Inferior parietal cortex (tissue), 1 donor: ENCODE measurements around the gene RABGAP1L.
"Not testable (repeated sequence)": the region's sequence is repeated elsewhere in the genome, so short reads cannot be mapped to it uniquely, and the experiment has no call there.

Experiments
- DNase-seq: peaks from one replicate; pipeline ENCODE4 v3.0.0-alpha.2; 2016; ENCODE audit errors: extremely low spot score

The RABGAP1L gene

DNA sequence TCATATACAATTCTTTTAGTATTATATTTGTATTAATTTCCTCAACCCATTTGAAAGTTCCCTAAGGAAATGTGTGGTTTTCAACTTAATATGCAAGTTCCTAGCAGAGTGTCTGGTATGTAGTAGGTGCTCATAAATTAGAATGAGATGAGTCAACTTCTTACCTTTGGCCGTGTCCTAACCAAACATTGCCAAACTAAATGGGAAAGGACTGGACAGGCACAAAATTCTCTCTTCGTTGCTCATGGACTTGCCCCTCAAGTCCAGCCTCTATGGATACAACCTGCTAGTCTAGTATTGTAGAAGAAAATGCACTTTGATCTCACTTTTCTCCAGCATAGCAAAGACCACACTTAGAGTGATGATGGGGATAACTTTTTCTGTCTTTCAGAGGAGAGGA lies 875.5 kb downstream of the RABGAP1L start:
- no peak for DNase-seq

DNA sequence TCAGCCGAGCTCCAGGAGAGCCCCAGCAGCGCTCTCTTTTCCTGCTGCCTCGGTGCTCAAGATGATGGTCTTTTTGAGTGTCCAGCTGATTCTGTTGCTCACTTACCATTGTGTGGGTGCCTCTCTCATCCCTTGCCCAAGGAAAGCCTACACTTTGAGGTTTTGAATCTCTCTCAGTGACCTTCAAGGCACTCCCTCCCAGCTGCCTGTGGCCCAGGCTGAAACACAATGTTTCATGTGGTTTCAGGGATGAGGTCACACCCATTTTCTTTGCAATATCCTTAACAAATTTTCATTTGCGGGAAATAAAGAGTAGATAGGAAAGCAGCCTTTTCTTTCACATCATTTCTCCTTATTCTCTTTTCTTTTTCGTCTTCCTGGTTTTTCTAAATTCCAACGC lies 876.5 kb downstream of the RABGAP1L start:
- DNase-seq, result no peak

DNA sequence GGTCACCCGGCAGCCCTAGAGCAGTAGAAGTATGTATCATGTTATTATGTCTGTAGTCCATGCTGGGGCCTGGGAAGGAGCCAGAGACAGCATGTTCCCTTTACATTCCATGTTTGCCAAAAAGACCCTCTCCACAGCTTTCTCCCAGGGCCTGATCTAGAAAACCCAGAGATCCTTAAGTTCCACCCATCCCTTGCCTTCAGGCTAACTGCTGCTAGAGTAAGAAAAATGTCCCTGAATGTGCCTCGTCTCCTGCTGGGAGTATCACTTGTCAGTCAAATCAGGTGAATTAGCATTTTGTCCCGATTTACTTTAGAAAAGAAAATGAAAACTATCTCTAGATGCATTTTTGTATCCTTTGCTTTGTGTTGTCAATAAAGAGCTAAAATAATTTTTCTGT lies 877.2 kb downstream of the RABGAP1L start:
- no peak for DNase-seq

DNA sequence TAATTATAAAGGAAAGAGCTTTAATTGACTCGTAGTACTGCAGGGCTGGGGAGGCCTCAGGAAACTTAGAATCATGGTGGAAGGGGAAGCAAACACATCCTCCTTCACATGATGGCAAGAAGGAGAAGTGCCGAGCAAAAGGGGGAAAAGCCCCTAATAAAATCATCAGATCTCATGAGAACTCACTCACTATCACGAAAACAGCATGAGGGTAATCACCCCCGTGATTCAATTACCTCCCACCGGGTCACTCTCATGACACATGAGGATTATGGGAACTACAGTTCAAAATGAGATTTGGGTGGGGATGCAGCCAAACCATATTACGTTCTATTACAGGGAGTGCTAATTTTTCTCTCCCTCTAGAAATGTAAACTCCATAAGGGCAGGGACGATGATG lies 878.1 kb downstream of the RABGAP1L start:
- no peak for DNase-seq

DNA sequence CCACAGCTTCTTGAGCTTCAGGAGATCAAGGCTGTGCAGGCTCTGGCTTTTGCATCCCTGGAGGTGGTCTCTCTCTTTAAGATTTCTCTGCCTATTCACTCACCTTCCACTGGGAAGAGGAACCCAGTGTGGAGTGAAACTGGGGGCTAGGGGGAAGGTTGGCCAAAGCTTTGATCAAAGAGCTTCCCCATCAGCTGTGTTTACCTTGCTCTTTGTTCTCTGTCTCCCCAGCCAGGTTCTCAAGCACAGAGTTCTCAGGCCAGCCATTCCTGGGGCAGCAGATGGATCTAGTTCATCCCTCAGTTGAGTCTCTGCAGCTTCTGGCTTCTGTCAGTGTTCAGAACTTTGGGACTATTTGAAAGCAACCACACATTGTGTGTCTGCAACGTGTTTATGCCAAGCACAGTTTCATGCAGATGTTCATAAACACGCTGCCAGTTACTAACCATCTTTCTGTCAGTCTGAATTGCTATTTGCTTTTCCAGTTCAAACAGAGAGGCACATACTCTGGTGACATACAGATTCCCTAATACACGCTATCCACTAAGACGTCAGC lies 881.1 kb downstream of the RABGAP1L start:
- DNase-seq, result no peak

DNA sequence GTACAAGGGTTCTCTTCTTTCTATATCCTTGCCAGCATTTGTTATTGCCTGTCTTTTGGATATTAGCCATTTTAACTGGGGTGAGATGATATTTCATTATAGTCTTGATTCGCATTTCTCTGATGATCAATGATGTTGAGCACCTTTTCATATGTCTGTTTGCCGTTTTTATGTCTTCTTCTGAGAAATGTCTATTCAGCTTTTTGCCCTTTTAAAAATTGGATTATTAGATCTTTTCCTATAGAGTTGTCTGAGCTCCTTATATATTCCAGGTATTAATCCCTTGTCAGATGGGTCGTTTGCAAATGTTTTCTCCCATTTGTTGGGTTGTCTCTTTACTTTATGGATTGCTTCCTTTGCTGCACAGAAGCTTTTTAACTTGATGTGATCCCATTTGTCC lies 883.3 kb downstream of the RABGAP1L start:
- DNase-seq, result no peak

DNA sequence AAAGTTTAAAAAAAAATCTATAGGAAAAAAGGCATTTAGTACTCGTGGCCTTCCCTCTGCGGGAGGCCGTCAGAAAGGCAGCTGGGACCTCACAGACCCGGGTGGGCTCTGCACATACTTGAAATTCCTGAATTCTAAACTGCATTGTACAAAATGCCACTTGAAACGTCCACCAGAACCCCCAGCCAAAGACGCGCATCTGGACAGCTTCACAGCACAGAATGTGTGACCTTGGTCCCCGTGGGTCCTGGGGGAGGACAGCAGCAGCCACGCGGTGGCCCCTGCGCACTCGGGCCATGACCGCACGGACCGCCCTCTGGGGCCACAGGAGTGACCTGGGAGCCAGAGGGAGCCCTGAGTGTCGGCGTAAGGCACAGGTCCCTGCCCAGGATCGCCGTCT lies 884.5 kb downstream of the RABGAP1L start:
- no peak for DNase-seq

DNA sequence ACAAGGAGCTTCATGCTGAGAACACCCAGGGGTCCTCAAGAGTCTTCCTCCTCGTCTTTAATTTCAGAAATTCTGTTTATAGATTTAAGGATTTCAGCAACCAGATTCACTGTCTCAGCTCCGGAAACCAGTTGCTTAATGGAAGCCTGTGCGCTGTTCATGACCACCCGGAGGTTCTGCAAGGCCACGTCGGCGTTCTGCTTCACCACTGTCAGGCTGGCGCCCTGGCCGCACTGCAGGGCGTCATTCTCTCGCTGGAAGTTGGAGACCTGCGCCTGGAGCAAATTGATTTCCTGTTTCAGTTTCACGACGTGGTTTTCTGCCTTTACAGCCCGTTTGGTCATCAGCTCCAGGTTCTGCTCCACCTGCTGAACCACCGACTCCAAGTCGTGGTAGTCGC lies 885.3 kb downstream of the RABGAP1L start:
- not testable (repeated sequence) for DNase-seq
